Measurements from ENCODE around the gene ICAM3. TPM values are rescaled to one million over a fixed set of nuclear protein-coding genes. Genes with fewer than 3 reads are reported as not detected.

ICAM3 gene
- total and polyA plus RNA-seq, 2 of the 4 experiments (the other 2 are of a cell fraction) = 6.6 to 11.7 TPM

DNA sequence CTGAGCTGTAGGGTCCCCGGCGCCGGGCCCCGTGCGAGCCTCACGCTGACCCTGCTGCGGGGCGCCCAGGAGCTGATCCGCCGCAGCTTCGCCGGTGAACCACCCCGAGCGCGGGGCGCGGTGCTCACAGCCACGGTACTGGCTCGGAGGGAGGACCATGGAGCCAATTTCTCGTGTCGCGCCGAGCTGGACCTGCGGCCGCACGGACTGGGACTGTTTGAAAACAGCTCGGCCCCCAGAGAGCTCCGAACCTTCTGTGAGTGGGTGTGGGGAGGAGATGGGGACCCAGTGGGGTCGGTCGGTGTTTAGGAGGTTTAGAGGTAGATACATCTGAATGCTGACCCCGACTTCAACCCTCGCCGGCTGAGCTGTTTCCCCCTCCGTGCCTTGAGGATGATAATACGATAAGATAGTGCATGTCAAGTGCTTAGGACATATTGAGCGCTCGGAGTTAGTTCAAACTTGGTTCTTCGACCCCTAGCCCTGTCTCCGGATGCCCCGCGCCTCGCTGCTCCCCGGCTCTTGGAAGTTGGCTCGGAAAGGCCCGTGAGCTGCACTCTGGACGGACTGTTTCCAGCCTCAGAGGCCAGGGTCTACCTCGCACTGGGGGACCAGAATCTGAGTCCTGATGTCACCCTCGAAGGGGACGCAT is 47.7 kb downstream of the ICAM3 start (continued):
- no peak for TF ChIP-seq CEBPB (IDR thresholded peaks at IDR 0.05; ENCODE audit: low read depth, low read length)
- no peak for TF ChIP-seq RAD21 (IDR thresholded peaks at IDR 0.05; ENCODE audit: low read length)

DNA sequence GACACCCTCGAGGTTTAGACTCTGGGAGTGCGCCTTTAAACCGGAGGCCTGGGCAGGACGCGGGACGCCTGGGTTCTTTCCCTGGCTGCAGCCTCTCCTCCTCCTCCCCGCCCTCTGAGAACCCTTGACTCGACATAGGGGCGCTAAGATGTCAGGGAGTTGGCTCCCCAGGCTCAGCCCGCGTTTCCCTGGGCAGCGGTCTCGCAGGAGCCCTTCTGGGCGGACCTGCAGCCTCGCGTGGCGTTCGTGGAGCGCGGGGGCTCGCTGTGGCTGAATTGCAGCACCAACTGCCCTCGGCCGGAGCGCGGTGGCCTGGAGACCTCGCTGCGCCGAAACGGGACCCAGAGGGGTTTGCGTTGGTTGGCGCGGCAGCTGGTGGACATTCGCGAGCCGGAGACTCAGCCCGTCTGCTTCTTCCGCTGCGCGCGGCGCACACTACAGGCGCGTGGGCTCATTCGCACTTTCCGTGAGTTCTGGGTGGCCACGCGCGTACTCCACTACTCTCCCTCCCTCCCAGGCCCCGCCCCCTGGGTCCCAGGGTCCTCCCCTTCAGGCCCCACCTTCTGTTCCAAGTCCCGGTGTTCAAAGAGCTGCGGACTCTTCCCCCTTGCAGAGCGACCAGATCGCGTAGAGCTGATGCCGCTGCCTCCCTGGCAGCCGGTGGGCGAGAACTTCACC is 48.4 kb downstream of the ICAM3 start:
- peak; percentile 54 for DNase-seq
- intact Hi-C loops (cut with micrococcal nuclease) = no loop called here
- peak; percentile 56 for ATAC-seq (ENCODE audit: low read depth)

More for the DNA sequence above, 48.4 kb downstream of the ICAM3 start:
- H3K27ac ChIP-seq (ENCODE audit: insufficient read depth, low read length) = peak overlapping the region; percentile 18; the same call in 1 of the 2 replicates
- H3K23ac ChIP-seq (ENCODE audit: low read depth, low read length) = peak overlapping the region; percentile 44; the same call in 1 of the 2 replicates
- 1% methylated on average over 34 of the region's 57 CpGs; no CpG with 5 or more reads in 1 of the 2 experiments for WGBS, 2 experiments (ENCODE audit: extremely low coverage in 2 of 2, insufficient read length in 1 of 2)
- peak overlapping the region; percentile 29 for H3K9ac ChIP-seq (ENCODE audit: low read depth, low read length)
- H3K4me1 ChIP-seq (ENCODE audit: control insufficient read depth, insufficient read depth, low read length) = peaks cover 23% of the 10 kb centered on the region
- H3K14ac ChIP-seq (replicated peaks; ENCODE audit: low read depth, low read length) = no peak overlapping the region
- no peak overlapping the region for H2BK120ac ChIP-seq (ENCODE audit: low read depth, low read length)
- in situ Hi-C loops (cut with MboI; ENCODE audit: low sequenced_read_pairs) = no loop called here
- peaks cover 14% of the 10 kb centered on the region; the same call in 1 of the 2 replicates for H3K36me3 ChIP-seq (ENCODE audit: control insufficient read depth, insufficient read depth, low read length)
- ChIA-PET POLR2A (ENCODE audit: unreplicated experiment) (interaction anchor here (0.6 to 1.6 kb wide), 4 partner anchors 14 to 82 kb away, joined by 3 to 8 read pairs (median 4); partner anchors contain the start of gene ICAM1), CTCF (interaction anchor here (0.7 to 1.1 kb wide), 2 partner anchors 21 to 81 kb away, joined by 3 to 4 read pairs; no protein-coding TSS in a partner anchor)
- peak overlapping the region; percentile 96 for H3K4me2 ChIP-seq (ENCODE audit: low read depth, low read length)
- H4K8ac ChIP-seq (ENCODE audit: low read depth in 2 of 2, low read length in 2 of 2) = peak overlapping the region; percentile 31 to 34; a peak in 2 of 4 replicates
- H2BK15ac ChIP-seq (ENCODE audit: low read depth, low read length) = no peak overlapping the region
- no peak overlapping the region for H2BK5ac ChIP-seq (ENCODE audit: low read depth, low read length, poor library complexity, severe bottlenecking)
- H2AFZ ChIP-seq (replicated peaks; ENCODE audit: low read length, poor library complexity) = peak overlapping the region; percentile 92
- H3K27me3 ChIP-seq (ENCODE audit: control insufficient read depth, insufficient read depth, low read length) = no peaks in the 10 kb centered on the region; the same call in 1 of the 2 replicates
- H4K91ac ChIP-seq (ENCODE audit: insufficient read depth, low read depth, low read length) = peak overlapping the region; percentile 41; the same call in 1 of the 2 replicates
- peaks cover 0 to 4% of the 10 kb centered on the region in 2 experiments; a peak in 1 of 4 replicates for H3K79me1 ChIP-seq (ENCODE audit: low read depth in 1 of 2, low read length in 2 of 2)
- dilution Hi-C loops (cut with HindIII; ENCODE audit: low sequenced_read_pairs, unreplicated experiment) = no loop called here
- no peak overlapping the region for H2BK20ac ChIP-seq (ENCODE audit: low read depth, low read length)
- H3K4me3 ChIP-seq (ENCODE audit: insufficient read depth, low read depth, low read length) = peak overlapping the region; percentile 77
- BruUV-seq (replicated peaks) = no TSS peak
- no peak overlapping the region for H4K5ac ChIP-seq (ENCODE audit: low read depth, low read length)
- TF ChIP-seq BHLHE40 (IDR thresholded peaks at IDR 0.05; ENCODE audit: low read depth, low read length) (no peak), MAZ (IDR thresholded peaks at IDR 0.05; ENCODE audit: borderline replicate concordance, low read depth, low read length) (peak; percentile 56; the same call in 1 of the 2 replicates)
- no peak overlapping the region for H3K56ac ChIP-seq (ENCODE audit: extremely low read depth, insufficient read depth, low read length)
- no peaks in the 10 kb centered on the region for H3K9me3 ChIP-seq (ENCODE audit: control insufficient read depth, insufficient read depth, low read length)
- H3K9me1 ChIP-seq (ENCODE audit: insufficient read depth, low read length) = peaks cover 10% of the 10 kb centered on the region
- H3K18ac ChIP-seq (ENCODE audit: low read depth, low read length) = no peak overlapping the region; the same call in 1 of the 2 replicates
- peak overlapping the region; percentile 88 for H2AK9ac ChIP-seq (replicated peaks; ENCODE audit: low read depth, low read length, poor library complexity)
- peak overlapping the region; percentile 30; the same call in 1 of the 2 replicates for H2AK5ac ChIP-seq (ENCODE audit: low read depth, low read length)
- H4K20me1 ChIP-seq (ENCODE audit: insufficient read depth, low read length) = peaks cover 6% of the 10 kb centered on the region
- H3K4ac ChIP-seq (ENCODE audit: low read depth, low read length) = peak overlapping the region; percentile 55
